GM12864 (cell line): ENCODE measurements around the gene VWA8.
"Not testable (repeated sequence)": the region's sequence is repeated elsewhere in the genome, so short reads cannot be mapped to it uniquely, and the experiment has no call there.

Source experiments
- DNase-seq: peaks from one replicate; pipeline ENCODE4 v3.0.0-alpha.2; 2011; ENCODE audit warnings: low read depth
- H3K4me3 ChIP-seq: 2 replicates; pipeline ENCODE4 v1.5.1; 2011; ENCODE audit warnings: mild to moderate bottlenecking, low read depth, low read length, control low read depth
- CTCF ChIP-seq: IDR thresholded peaks from 2 replicates; pipeline ENCODE4 v1.5.1; 2011; ENCODE audit warnings: low read depth, mild to moderate bottlenecking, moderate library complexity, low read length, control low read depth, inconsistent platforms; ENCODE audit errors: missing control alignments

The VWA8 gene

GRCh38 chr13:41643507-41643906 is 317.4 kb downstream of the VWA8 start:
- DNase-seq: no peak
- no peak overlapping the region for H3K4me3 ChIP-seq
- TF ChIP-seq CTCF: no peak

GRCh38 chr13:41641961-41642360 is 318.9 kb downstream of the VWA8 start:
- no peak for DNase-seq
- TF ChIP-seq CTCF: no peak
- H3K4me3 ChIP-seq: no peak overlapping the region

GRCh38 chr13:41641429-41641828 is 319.5 kb downstream of the VWA8 start:
- no peak overlapping the region for H3K4me3 ChIP-seq
- no peak for TF ChIP-seq CTCF
- DNase-seq: no peak

- DNase-seq: no peak
- no peak for TF ChIP-seq CTCF
- no peak overlapping the region for H3K4me3 ChIP-seq
These were observed 320.7 kb downstream of the VWA8 start for GRCh38 chr13:41639955-41640780.

- no peak for DNase-seq
- no peak overlapping the region for H3K4me3 ChIP-seq
- no peak for TF ChIP-seq CTCF
These were observed 321.5 kb downstream of the VWA8 start for GRCh38 chr13:41639237-41639904.

GRCh38 chr13:41637586-41637985 is 323.3 kb downstream of the VWA8 start:
- TF ChIP-seq CTCF: no peak
- DNase-seq: no peak
- H3K4me3 ChIP-seq: no peak overlapping the region

GRCh38 chr13:41637032-41637431 is 323.9 kb downstream of the VWA8 start:
- DNase-seq, H3K4me3 ChIP-seq: not testable (repeated sequence)

GRCh38 chr13:41636590-41636989 is 324.3 kb downstream of the VWA8 start:
- H3K4me3 ChIP-seq, DNase-seq: not testable (repeated sequence)
